Pancreas (tissue), 10 donors: ENCODE data around the gene RCBTB1. TPM values are rescaled to one million over a fixed set of nuclear protein-coding genes. Genes with fewer than 3 reads are reported as not detected.

Experiments used
- ATAC-seq, 4 donors: fragments of 200-7000 bp; cut with Tn5 transposase; one replicate each; pipeline versions ENCODE4 v1.8.0 to v1.9.1; 2020; ENCODE audit warnings: mild to moderate bottlenecking in 4 of 4, moderate library complexity in 4 of 4
- DNase-seq, 6 donors: peaks; one replicate each; pipeline ENCODE4 v3.0.0-alpha.2; 2020
- FAIRE-seq: peaks from 2 replicates; lab custom pipeline; 2012; peaks lifted over from hg19 to GRCh38; lab: Jason Lieb, UNC
- H3K27ac ChIP-seq, 4 donors: fragments of 200-600 bp; sonication (generic); 1 replicate in 3 of 4; 2 replicates in 1 of 4; pipeline versions ENCODE4 v1.5.0 to v1.8.0; 2020
- H3K27me3 ChIP-seq, 4 donors: fragments of 200-600 bp; one replicate each; pipeline ENCODE4 v1.8.0; 2021
- H3K36me3 ChIP-seq, 3 donors: fragments of 200-600 bp; sonication (generic) in 1 of 3; one replicate each; pipeline versions ENCODE4 v1.5.0 to v1.8.0; 2020 to 2021
- H3K4me1 ChIP-seq, 3 donors: fragments of 200-600 bp; one replicate each; pipeline ENCODE4 v1.8.0; 2021
- H3K4me3 ChIP-seq, 4 donors: fragments of 200-600 bp; sonication (generic) in 2 of 4; one replicate each; pipeline versions ENCODE4 v1.5.0 to v1.8.0; 2020 to 2021
- H3K9me3 ChIP-seq, 4 donors: fragments of 200-600 bp; one replicate each; pipeline ENCODE4 v1.8.0; 2021
- WGBS, 2 donors: extraction: QIAGEN DNeasy Blood & Tissue Kit; methylation state at CpG; one replicate each; pipeline ENCODE4 v1.1.7; 2013; 5-methylcytosine and 5-hydroxymethylcytosine counted together
- intact Hi-C, 3 donors: fragments of 100-400 bp; cut with DNase I; formaldehyde crosslinking; loops; one replicate each; pipeline versions ENCODE4 v1.11.1 to v1.14.2; 2022
- polyA plus RNA-seq, 2 donors: library from polyadenylated mRNA; stranded (reverse); fragments of 200-250 nt; gene quantifications; one replicate each; pipeline ENCODE4 v1.2.3, GENCODE V29; 2013
- total RNA-seq, 6 donors: library from RNA; stranded (reverse); fragmentation: NEBNext Ultra II Directional in 4 of 6; extraction: Animal tissue kit (Norgen Biotek cat#: 25700) in 4 of 6; gene quantifications; one replicate each; pipeline versions ENCODE4 v1.2.1 to v1.2.4, GENCODE V29; 2021 to 2023
- TF ChIP-seq, protein P1 (sequence below), 4 donors: fragments of 200-600 bp; sonication (generic) in 3 of 4; IDR thresholded peaks; one replicate each; pipeline versions ENCODE4 v1.5.0 to v1.8.0; 2021; ENCODE audit warnings: antibody characterized with exemption in 4 of 4
- donor health status: healthy with polysubstance abuse.
- donor health status: DM: no; HTN: no; CAD: no; lungs with moderate emphysema.
- donor health status: DM: no; HTN: no; CAD: no.
- donor health status: control.
- donor health status: control.
- donor health status: Bipolar disorder and iron deficiency.
- donor health status: DM: yes; HTN: yes; CAD: no.
- donor health status: DM: no; HTN: no; CAD: no.
- donor health status: DM: no; HTN: no; CAD: no.
- donor health status: DM: yes; HTN: yes; CAD: no.

Gene RCBTB1
- total and polyA plus RNA-seq, 8 donors: 5.3 to 14.4 (median 7.9) TPM

DNA sequence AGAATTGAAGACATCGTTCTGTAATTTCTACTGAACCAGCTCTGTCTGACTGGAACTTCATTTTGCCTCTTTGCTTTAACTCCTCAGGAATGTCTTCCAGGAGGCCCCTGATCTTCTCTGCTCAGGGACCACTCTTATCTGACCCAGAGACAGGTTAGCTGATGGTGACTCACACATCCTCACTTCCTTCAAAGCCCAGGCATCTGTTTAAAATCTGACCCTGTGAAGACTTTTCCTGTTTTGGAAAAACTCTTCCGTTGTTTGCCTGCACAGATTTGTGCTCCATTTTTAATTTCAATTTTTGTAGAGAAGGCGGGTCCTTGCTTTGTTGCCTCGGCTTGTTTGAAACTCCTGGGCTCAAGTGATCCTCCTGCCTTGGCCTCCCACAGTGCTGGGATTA is 44.6 kb upstream of the RCBTB1 start:
- ATAC-seq (no peak), DNase-seq (no peak), FAIRE-seq (no peak)
- Histone ChIP-seq H3K36me3 (no peaks in the 10 kb centered on the region), H3K4me3 (no peak overlapping the region), H3K27me3 (no peaks in the 10 kb centered on the region), H3K4me1 (no peaks in the 10 kb centered on the region), H3K27ac (no peak overlapping the region), H3K9me3 (no peaks in the 10 kb centered on the region)
- intact Hi-C loops: no loop called here
- TF ChIP-seq, protein P1, sequence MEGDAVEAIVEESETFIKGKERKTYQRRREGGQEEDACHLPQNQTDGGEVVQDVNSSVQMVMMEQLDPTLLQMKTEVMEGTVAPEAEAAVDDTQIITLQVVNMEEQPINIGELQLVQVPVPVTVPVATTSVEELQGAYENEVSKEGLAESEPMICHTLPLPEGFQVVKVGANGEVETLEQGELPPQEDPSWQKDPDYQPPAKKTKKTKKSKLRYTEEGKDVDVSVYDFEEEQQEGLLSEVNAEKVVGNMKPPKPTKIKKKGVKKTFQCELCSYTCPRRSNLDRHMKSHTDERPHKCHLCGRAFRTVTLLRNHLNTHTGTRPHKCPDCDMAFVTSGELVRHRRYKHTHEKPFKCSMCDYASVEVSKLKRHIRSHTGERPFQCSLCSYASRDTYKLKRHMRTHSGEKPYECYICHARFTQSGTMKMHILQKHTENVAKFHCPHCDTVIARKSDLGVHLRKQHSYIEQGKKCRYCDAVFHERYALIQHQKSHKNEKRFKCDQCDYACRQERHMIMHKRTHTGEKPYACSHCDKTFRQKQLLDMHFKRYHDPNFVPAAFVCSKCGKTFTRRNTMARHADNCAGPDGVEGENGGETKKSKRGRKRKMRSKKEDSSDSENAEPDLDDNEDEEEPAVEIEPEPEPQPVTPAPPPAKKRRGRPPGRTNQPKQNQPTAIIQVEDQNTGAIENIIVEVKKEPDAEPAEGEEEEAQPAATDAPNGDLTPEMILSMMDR (IDR thresholded peaks at IDR 0.05): no peak
- 83 to 88% methylated on average over 4 of the region's 4 CpGs for WGBS, 2 donors

GRCh38 chr13:49629196-49629938 is 44.0 kb upstream of the RCBTB1 start:
- H3K27ac ChIP-seq: no peak overlapping the region
- 63 to 74% methylated on average over 8 of the region's 8 CpGs for WGBS, 2 donors
- H3K27me3 ChIP-seq: no peaks in the 10 kb centered on the region
- ATAC-seq: no peak
- no peak for FAIRE-seq
- TF ChIP-seq, protein P1 (IDR thresholded peaks at IDR 0.05): no peak
- no peak overlapping the region for H3K4me3 ChIP-seq
- no peaks in the 10 kb centered on the region for H3K9me3 ChIP-seq
- DNase-seq: no peak
- H3K4me1 ChIP-seq: no peaks in the 10 kb centered on the region
- no peaks in the 10 kb centered on the region for H3K36me3 ChIP-seq
- intact Hi-C loops: no loop called here

GRCh38 chr13:49627831-49628652 is 42.7 kb upstream of the RCBTB1 start, which contains the start of gene ARL11:
Gene ARL11, plus strand, starts transcription at chr13:49628507. Its CDS starts 1,941 bp downstream, at chr13:49630448.
- ATAC-seq: peak in 3 of 4 donors; percentile 32 to 76 (median 66)
- H3K27ac ChIP-seq: no peak within 1 kb of the TSS
- DNase-seq: peak in 1 of 6 donors; percentile 55
- 68 to 71% methylated on average over 17 of the region's 17 CpGs for WGBS, 2 donors
- H3K4me1 ChIP-seq: no peaks in the 10 kb centered on the region
- no peaks in the 10 kb centered on the region for H3K27me3 ChIP-seq
- no peak for FAIRE-seq
- peak within 1 kb of the TSS in 1 of 4 donors; percentile 17 for H3K4me3 ChIP-seq
- no peaks in the 10 kb centered on the region for H3K36me3 ChIP-seq
- TF ChIP-seq, protein P1 (IDR thresholded peaks at IDR 0.05): no peak
- intact Hi-C loops: no loop called here
- H3K9me3 ChIP-seq: no peaks in the 10 kb centered on the region

- peak; percentile 42 to 69 (median 56) for DNase-seq
- Histone ChIP-seq H3K9me3 (no peaks in the 10 kb centered on the region), H3K36me3 (no peaks in the 10 kb centered on the region), H3K27me3 (no peaks in the 10 kb centered on the region), H3K4me3 (no peak overlapping the region), H3K4me1 (no peaks in the 10 kb centered on the region), H3K27ac (peak overlapping the region in 1 of 4 donors; percentile 22)
- TF ChIP-seq, protein P1 (IDR thresholded peaks at IDR 0.05): no peak
- FAIRE-seq: no peak
- intact Hi-C loops: no loop called here
- WGBS, 2 donors: 74 to 75% methylated on average over 12 of the region's 12 CpGs
- peak; percentile 68 to 86 (median 82) for ATAC-seq
Observed at GRCh38 chr13:49625392-49626079, 40.2 kb upstream of the RCBTB1 start.
